HCT116 (cell line): ENCODE results near the gene SND1. TPM values are rescaled to one million over a fixed set of nuclear protein-coding genes. Genes with fewer than 3 reads are reported as not detected.

Experiments
- ATAC-seq: fragments of 200-7000 bp; cut with Tn5 transposase; 2 replicates; pipeline ENCODE4 v1.9.1; 2020; ENCODE audit warnings: mild to moderate bottlenecking, moderate library complexity
- BruUV-seq: library from RNA; stranded (reverse); fragments of 400-500 nt; replicated peaks from 2 replicates; lab custom pipeline; 2021; lab: Mats Ljungman, UMichigan
- CTCF ChIA-PET: fragments of 300-600 bp; sonication (Branson Sonifier 250); formaldehyde crosslinking; loops from one replicate; lab custom pipeline; 2021; ENCODE audit warnings: antibody characterized with exemption; lab: Charles Lee
- POLR2A ChIA-PET: fragments of 300-600, 350-600 bp; sonication (Branson Sonifier 250); formaldehyde crosslinking; loops from one replicate; lab custom pipeline; 2021; ENCODE audit warnings: antibody characterized with exemption; lab: Charles Lee
- RAD21 ChIA-PET, 2 experiments: fragments of 300-600 bp; sonication (Branson Sonifier 250); formaldehyde crosslinking; loops; one replicate each; lab custom pipeline; 2023; ENCODE audit warnings: low total read pairs in 2 of 2; ENCODE audit not compliant: uncharacterized antibody in 2 of 2, unreplicated experiment in 2 of 2, low non-redundant PET in 1 of 2; lab: Charles Lee
- DNase-seq: peaks from one replicate; pipeline ENCODE4 v3.0.0-alpha.2; 2010; ENCODE audit warnings: low read depth, low spot score
- H2AFZ ChIP-seq: fragments of 200-600 bp; shearing (Covaris generic), sonication (generic); 2 replicates; pipeline ENCODE4 v1.6.1; 2017; ENCODE audit warnings: low read depth, mixed run types, mixed read lengths, antibody characterized with exemption, low read length; ENCODE audit not compliant: poor library complexity, severe bottlenecking
- H3K27ac ChIP-seq: 2 replicates; pipeline ENCODE4 v1.5.1; 2012; ENCODE audit warnings: low read depth, low read length
- H3K27me3 ChIP-seq: fragments of 200-600 bp; sonication (generic); 2 replicates; pipeline ENCODE4 v1.6.1; 2016; ENCODE audit warnings: mixed run types, low read length, mixed read lengths; ENCODE audit not compliant: insufficient read depth
- H3K36me3 ChIP-seq, 2 experiments: fragments of 200-500 bp in 1 of 2; fragments of 200-600 bp in 1 of 2; sonication (Bioruptor generic) in 1 of 2; sonication (generic) in 1 of 2; 2 replicates each; pipeline versions ENCODE4 v1.5.1 to v1.6.1; 2014 to 2016; ENCODE audit warnings: low read length in 2 of 2, inconsistent platforms in 1 of 2, mixed read lengths in 1 of 2, mixed run types in 1 of 2; ENCODE audit not compliant: insufficient read depth in 2 of 2, control insufficient read depth in 1 of 2
- H3K4me1 ChIP-seq, 2 experiments: fragments of 200-600 bp in 1 of 2; sonication (generic) in 1 of 2; 2 replicates each; pipeline versions ENCODE4 v1.5.1 to v1.6.1; 2012 to 2017; ENCODE audit warnings: low read length in 2 of 2, inconsistent platforms in 1 of 2, mild to moderate bottlenecking in 1 of 2, mixed read lengths in 1 of 2, mixed run types in 1 of 2, moderate library complexity in 1 of 2; ENCODE audit not compliant: insufficient read depth in 2 of 2, control insufficient read depth in 1 of 2
- H3K4me2 ChIP-seq: fragments of 200-600 bp; sonication (generic); 2 replicates; pipeline ENCODE4 v1.6.1; 2017; ENCODE audit warnings: mixed run types, low read length, mixed read lengths
- H3K4me3 ChIP-seq, 2 experiments: fragments of 200-600 bp in 1 of 2; sonication (generic) in 1 of 2; replicated peaks in 1 of 2; 2 replicates each; pipeline ENCODE4 v1.5.1; 2011 to 2016; ENCODE audit warnings: low read length in 2 of 2, control low read depth in 1 of 2, low read depth in 1 of 2, mild to moderate bottlenecking in 1 of 2, mixed read lengths in 1 of 2, mixed run types in 1 of 2
- H3K79me2 ChIP-seq: fragments of 200-600 bp; sonication (generic); 2 replicates; pipeline ENCODE4 v1.6.1; 2017; ENCODE audit warnings: mild to moderate bottlenecking, mixed run types, low read length, moderate library complexity, mixed read lengths; ENCODE audit not compliant: insufficient read depth
- H3K9ac ChIP-seq: fragments of 200-600 bp; sonication (generic); 2 replicates; pipeline ENCODE4 v1.6.1; 2016; ENCODE audit warnings: low read length, mixed read lengths
- H3K9me2 ChIP-seq: fragments of 200-600 bp; sonication (generic), shearing (Covaris generic); 2 replicates; pipeline ENCODE4 v1.6.1; 2017; ENCODE audit warnings: mixed run types, mild to moderate bottlenecking, moderate library complexity; ENCODE audit not compliant: insufficient read depth
- H3K9me3 ChIP-seq, 2 experiments: fragments of 200-500 bp in 1 of 2; fragments of 200-600 bp in 1 of 2; sonication (Bioruptor generic) in 1 of 2; sonication (generic) in 1 of 2; 2 replicates each; pipeline ENCODE4 v1.6.1; 2014 to 2017; ENCODE audit warnings: low read length in 2 of 2, mixed read lengths in 2 of 2, inconsistent platforms in 1 of 2, low read depth in 1 of 2, mild to moderate bottlenecking in 1 of 2, mixed run types in 1 of 2, moderate library complexity in 1 of 2; ENCODE audit not compliant: control insufficient read depth in 1 of 2, insufficient read depth in 1 of 2
- H4K20me1 ChIP-seq: fragments of 200-600 bp; sonication (generic), shearing (Covaris generic); 2 replicates; pipeline ENCODE4 v1.6.1; 2017; ENCODE audit warnings: mixed run types, mild to moderate bottlenecking, moderate library complexity; ENCODE audit not compliant: insufficient read depth
- CBX3 ChIP-seq: IDR thresholded peaks from 2 replicates; pipeline ENCODE4 v1.6.1; 2012; ENCODE audit warnings: low read depth
- CTCF ChIP-seq, 3 experiments: fragments of 200-600 bp in 1 of 3; sonication (generic) in 1 of 3; IDR thresholded peaks in 2 of 3; conservative IDR thresholded peaks in 1 of 3; 2 replicates each; pipeline ENCODE4 v1.5.1; 2012 to 2017; ENCODE audit warnings: low read depth in 2 of 3, low read length in 2 of 3, antibody characterized with exemption in 1 of 3, borderline replicate concordance in 1 of 3, control low read depth in 1 of 3, mild to moderate bottlenecking in 1 of 3, mixed read lengths in 1 of 3, mixed run types in 1 of 3, moderate library complexity in 1 of 3; ENCODE audit not compliant: insufficient read depth in 1 of 3
- EZH2 ChIP-seq: fragments of 200-600 bp; sonication (generic); IDR thresholded peaks from 2 replicates; pipeline ENCODE4 v1.6.1; 2017; ENCODE audit warnings: antibody characterized with exemption, mixed run types
- EZH2phosphoT487 ChIP-seq: fragments of 200-600 bp; IDR thresholded peaks from 2 replicates; pipeline ENCODE4 v1.6.1; 2018; ENCODE audit warnings: antibody characterized with exemption, borderline replicate concordance
- FOSL1 ChIP-seq: IDR thresholded peaks from 2 replicates; pipeline ENCODE4 v1.6.1; 2012; ENCODE audit warnings: low read depth
- RAD21 ChIP-seq: IDR thresholded peaks from 2 replicates; pipeline ENCODE4 v1.6.1; 2012; ENCODE audit warnings: low read depth, mild to moderate bottlenecking
- YY1 ChIP-seq: IDR thresholded peaks from 2 replicates; pipeline ENCODE4 v1.6.1; 2011; ENCODE audit warnings: low read length, low read depth, moderate library complexity, mild to moderate bottlenecking; ENCODE audit not compliant: insufficient replicate concordance; ENCODE audit errors: extremely low read depth
- ZFX ChIP-seq: fragments of 450-650 bp; IDR thresholded peaks from 2 replicates; pipeline ENCODE4 v1.6.1; 2017
- intact Hi-C: fragments of 100-400 bp; cut with micrococcal nuclease; formaldehyde crosslinking; loops from 2 replicates; pipeline ENCODE4 v1.10.0; 2022
- total RNA-seq: library from RNA; stranded (reverse); gene quantifications from one replicate; pipeline ENCODE4 v1.2.1, GENCODE V29; 2021; ENCODE audit not compliant: unreplicated experiment
- TF ChIP-seq, protein P1 (sequence below): IDR thresholded peaks from 2 replicates; pipeline ENCODE4 v1.6.1; 2011; ENCODE audit warnings: mild to moderate bottlenecking, low read length, moderate library complexity; ENCODE audit not compliant: insufficient replicate concordance; ENCODE audit errors: extremely low read depth

Gene SND1
- total RNA-seq, 1 experiment from 2014 or later = 169 TPM

- TF ChIP-seq, protein P1, sequence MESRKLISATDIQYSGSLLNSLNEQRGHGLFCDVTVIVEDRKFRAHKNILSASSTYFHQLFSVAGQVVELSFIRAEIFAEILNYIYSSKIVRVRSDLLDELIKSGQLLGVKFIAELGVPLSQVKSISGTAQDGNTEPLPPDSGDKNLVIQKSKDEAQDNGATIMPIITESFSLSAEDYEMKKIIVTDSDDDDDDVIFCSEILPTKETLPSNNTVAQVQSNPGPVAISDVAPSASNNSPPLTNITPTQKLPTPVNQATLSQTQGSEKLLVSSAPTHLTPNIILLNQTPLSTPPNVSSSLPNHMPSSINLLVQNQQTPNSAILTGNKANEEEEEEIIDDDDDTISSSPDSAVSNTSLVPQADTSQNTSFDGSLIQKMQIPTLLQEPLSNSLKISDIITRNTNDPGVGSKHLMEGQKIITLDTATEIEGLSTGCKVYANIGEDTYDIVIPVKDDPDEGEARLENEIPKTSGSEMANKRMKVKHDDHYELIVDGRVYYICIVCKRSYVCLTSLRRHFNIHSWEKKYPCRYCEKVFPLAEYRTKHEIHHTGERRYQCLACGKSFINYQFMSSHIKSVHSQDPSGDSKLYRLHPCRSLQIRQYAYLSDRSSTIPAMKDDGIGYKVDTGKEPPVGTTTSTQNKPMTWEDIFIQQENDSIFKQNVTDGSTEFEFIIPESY = no peak
- TF ChIP-seq CBX3 (no peak), YY1 (no peak), FOSL1 (no peak), EZH2phosphoT487 (no peak), RAD21 (no peak), ZFX (no peak)
Observed at GRCh38 chr7:128004623-128005022, 352.6 kb downstream of the SND1 start (continued).

GRCh38 chr7:128005117-128005516, 353.1 kb downstream of the SND1 start:
- ATAC-seq (no peak), DNase-seq (no peak)
- ChIA-PET RAD21 (no interaction called here), POLR2A (no interaction called here), CTCF (no interaction called here)
- no peaks in the 10 kb centered on the region for H4K20me1 ChIP-seq
- no peak overlapping the region for H2AFZ ChIP-seq
- H3K4me2 ChIP-seq = no peak overlapping the region
- H3K9me2 ChIP-seq = no peaks in the 10 kb centered on the region
- no peaks in the 10 kb centered on the region for H3K9me3 ChIP-seq
- H3K9ac ChIP-seq = no peak overlapping the region
- H3K27me3 ChIP-seq = no peaks in the 10 kb centered on the region
- TF ChIP-seq CTCF (IDR thresholded peaks at IDR 0.05 in 2 of 3, conservative IDR thresholded peaks at IDR 0.05 in 1 of 3; ENCODE audit: borderline replicate concordance in 1 of 3, insufficient read depth in 1 of 3, low read depth in 2 of 3, low read length in 2 of 3) (no peak), YY1 (no peak), EZH2 (no peak)
- BruUV-seq = no TSS peak
- H3K27ac ChIP-seq = no peak overlapping the region
- peaks cover 5% of the 10 kb centered on the region; the same call in 1 of the 2 replicates for H3K79me2 ChIP-seq
- no peaks in the 10 kb centered on the region for H3K36me3 ChIP-seq
- no peaks in the 10 kb centered on the region for H3K4me1 ChIP-seq
- intact Hi-C loops = no loop called here
- no peak overlapping the region for H3K4me3 ChIP-seq
